Vagina (tissue), 2 donors: ENCODE results near the gene MLYCD.

Experiments
- POLR2A ChIP-seq, 2 donors: fragments of 450-650 bp; IDR thresholded peaks; one replicate each; pipeline ENCODE4 v1.6.1; 2017; ENCODE audit warnings: antibody characterized with exemption in 2 of 2, mild to moderate bottlenecking in 2 of 2, moderate library complexity in 2 of 2
- POLR2AphosphoS5 ChIP-seq, 2 donors: sonication (generic); formaldehyde crosslinking; IDR thresholded peaks; one replicate each; pipeline ENCODE4 v1.9.0; 2017; ENCODE audit warnings: antibody characterized with exemption in 2 of 2, mild to moderate bottlenecking in 2 of 2, low read depth in 1 of 2; ENCODE audit not compliant: insufficient read depth in 1 of 2
- TF ChIP-seq, protein P1 (sequence below), 3 experiments: fragments of 450-650 bp in 2 of 3; fragments of 200-600 bp in 1 of 3; sonication (generic) in 1 of 3; IDR thresholded peaks; one replicate each; pipeline ENCODE4 v1.5.1; 2017 to 2019; ENCODE audit warnings: antibody characterized with exemption in 3 of 3, mild to moderate bottlenecking in 2 of 3, moderate library complexity in 2 of 3

DNA sequence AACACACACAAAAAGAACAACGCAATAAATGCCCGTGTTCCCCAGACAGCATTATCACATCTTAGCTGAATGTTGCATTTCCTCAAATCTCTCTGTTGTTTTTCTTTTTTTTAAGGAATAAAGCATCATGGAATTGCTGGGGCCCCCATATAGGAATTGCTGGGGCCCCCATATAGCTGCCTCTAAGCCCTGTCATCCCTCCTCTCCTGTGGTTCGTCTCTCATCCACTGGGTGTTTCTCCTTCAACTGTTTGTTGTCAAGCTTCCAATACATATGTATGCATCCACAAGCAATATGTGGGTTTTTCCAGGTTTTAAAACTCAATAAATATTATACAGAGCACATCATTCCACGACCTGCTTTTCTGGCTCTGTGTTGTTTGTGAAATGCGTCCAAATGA, 48.0 kb upstream of the MLYCD start:
- no peak for TF ChIP-seq POLR2A (IDR thresholded peaks at IDR 0.05)
- TF ChIP-seq, protein P1, sequence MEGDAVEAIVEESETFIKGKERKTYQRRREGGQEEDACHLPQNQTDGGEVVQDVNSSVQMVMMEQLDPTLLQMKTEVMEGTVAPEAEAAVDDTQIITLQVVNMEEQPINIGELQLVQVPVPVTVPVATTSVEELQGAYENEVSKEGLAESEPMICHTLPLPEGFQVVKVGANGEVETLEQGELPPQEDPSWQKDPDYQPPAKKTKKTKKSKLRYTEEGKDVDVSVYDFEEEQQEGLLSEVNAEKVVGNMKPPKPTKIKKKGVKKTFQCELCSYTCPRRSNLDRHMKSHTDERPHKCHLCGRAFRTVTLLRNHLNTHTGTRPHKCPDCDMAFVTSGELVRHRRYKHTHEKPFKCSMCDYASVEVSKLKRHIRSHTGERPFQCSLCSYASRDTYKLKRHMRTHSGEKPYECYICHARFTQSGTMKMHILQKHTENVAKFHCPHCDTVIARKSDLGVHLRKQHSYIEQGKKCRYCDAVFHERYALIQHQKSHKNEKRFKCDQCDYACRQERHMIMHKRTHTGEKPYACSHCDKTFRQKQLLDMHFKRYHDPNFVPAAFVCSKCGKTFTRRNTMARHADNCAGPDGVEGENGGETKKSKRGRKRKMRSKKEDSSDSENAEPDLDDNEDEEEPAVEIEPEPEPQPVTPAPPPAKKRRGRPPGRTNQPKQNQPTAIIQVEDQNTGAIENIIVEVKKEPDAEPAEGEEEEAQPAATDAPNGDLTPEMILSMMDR (IDR thresholded peaks at IDR 0.05) = no peak
- TF ChIP-seq POLR2AphosphoS5 (IDR thresholded peaks at IDR 0.05; ENCODE audit: insufficient read depth in 1 of 2, low read depth in 1 of 2) = no peak
